ENCODE results near the gene PIGM. TPM values are rescaled to one million over a fixed set of nuclear protein-coding genes. Genes with fewer than 3 reads are reported as not detected.

Gene PIGM
- total and polyA plus RNA-seq, 2 of the 13 experiments (the other 11 are each of a cell fraction or from before 2014, with no cell fraction given) = 3.4 to 4.6 TPM

- 0 out of 2 replicates have a peak, but pooled peaks have one; percentile 50 for TF ChIP-seq ZFP91 (CRISPR knock-in tag; IDR thresholded peaks at IDR 0.05; ENCODE audit: borderline replicate concordance)
- peak; percentile 17 for TF ChIP-seq YY1 (IDR thresholded peaks at IDR 0.05; ENCODE audit: insufficient read depth, insufficient replicate concordance, low read depth, low read length)
- TF ChIP-seq, protein P1, sequence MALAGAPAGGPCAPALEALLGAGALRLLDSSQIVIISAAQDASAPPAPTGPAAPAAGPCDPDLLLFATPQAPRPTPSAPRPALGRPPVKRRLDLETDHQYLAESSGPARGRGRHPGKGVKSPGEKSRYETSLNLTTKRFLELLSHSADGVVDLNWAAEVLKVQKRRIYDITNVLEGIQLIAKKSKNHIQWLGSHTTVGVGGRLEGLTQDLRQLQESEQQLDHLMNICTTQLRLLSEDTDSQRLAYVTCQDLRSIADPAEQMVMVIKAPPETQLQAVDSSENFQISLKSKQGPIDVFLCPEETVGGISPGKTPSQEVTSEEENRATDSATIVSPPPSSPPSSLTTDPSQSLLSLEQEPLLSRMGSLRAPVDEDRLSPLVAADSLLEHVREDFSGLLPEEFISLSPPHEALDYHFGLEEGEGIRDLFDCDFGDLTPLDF (CRISPR knock-in tag; IDR thresholded peaks at IDR 0.05) = no peak
- TF ChIP-seq DRAP1 (CRISPR knock-in tag; IDR thresholded peaks at IDR 0.05) = peak; percentile 27; the same call in 1 of the 2 replicates
- no peak for TF ChIP-seq FLYWCH1 (CRISPR knock-in tag; IDR thresholded peaks at IDR 0.05)
- TF ChIP-seq KLF6 (CRISPR knock-in tag; IDR thresholded peaks at IDR 0.05) = 0 out of 2 replicates have a peak, but pooled peaks have one; percentile 45
- TF ChIP-seq, protein P2, sequence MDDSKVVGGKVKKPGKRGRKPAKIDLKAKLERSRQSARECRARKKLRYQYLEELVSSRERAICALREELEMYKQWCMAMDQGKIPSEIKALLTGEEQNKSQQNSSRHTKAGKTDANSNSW (CRISPR knock-in tag; IDR thresholded peaks at IDR 0.05; ENCODE audit: borderline replicate concordance) = no peak
- TF ChIP-seq ZFX (CRISPR knock-in tag; IDR thresholded peaks at IDR 0.05; ENCODE audit: low read depth) = peak; percentile 67
- TF ChIP-seq LCORL (IDR thresholded peaks at IDR 0.05) = no peak
- 0 out of 2 replicates have a peak, but pooled peaks have one; percentile 44 for TF ChIP-seq LCORL (CRISPR knock-in tag; IDR thresholded peaks at IDR 0.05)
- TF ChIP-seq ZNF577 (CRISPR knock-in tag; IDR thresholded peaks at IDR 0.05; ENCODE audit: borderline replicate concordance, low read depth) = no peak
- no peak for TF ChIP-seq CENPX (CRISPR knock-in tag; IDR thresholded peaks at IDR 0.05)
- TF ChIP-seq BATF2 (CRISPR knock-in tag; IDR thresholded peaks at IDR 0.05) = no peak
- TF ChIP-seq ZNF83 (CRISPR knock-in tag; IDR thresholded peaks at IDR 0.05; ENCODE audit: borderline replicate concordance) = no peak
- 0 out of 2 replicates have a peak, but pooled peaks have one; percentile 42 for TF ChIP-seq SNAPC4 (CRISPR knock-in tag; IDR thresholded peaks at IDR 0.05)
These were observed 38.7 kb upstream of the PIGM start (continued) for GRCh38 chr1:160070243-160071163.
